Measurements from ENCODE around the gene SLC35E2B.
"Not testable (repeated sequence)": the region's sequence is repeated elsewhere in the genome, so short reads cannot be mapped to it uniquely, and the experiment has no call there.

The SLC35E2B gene

DNA sequence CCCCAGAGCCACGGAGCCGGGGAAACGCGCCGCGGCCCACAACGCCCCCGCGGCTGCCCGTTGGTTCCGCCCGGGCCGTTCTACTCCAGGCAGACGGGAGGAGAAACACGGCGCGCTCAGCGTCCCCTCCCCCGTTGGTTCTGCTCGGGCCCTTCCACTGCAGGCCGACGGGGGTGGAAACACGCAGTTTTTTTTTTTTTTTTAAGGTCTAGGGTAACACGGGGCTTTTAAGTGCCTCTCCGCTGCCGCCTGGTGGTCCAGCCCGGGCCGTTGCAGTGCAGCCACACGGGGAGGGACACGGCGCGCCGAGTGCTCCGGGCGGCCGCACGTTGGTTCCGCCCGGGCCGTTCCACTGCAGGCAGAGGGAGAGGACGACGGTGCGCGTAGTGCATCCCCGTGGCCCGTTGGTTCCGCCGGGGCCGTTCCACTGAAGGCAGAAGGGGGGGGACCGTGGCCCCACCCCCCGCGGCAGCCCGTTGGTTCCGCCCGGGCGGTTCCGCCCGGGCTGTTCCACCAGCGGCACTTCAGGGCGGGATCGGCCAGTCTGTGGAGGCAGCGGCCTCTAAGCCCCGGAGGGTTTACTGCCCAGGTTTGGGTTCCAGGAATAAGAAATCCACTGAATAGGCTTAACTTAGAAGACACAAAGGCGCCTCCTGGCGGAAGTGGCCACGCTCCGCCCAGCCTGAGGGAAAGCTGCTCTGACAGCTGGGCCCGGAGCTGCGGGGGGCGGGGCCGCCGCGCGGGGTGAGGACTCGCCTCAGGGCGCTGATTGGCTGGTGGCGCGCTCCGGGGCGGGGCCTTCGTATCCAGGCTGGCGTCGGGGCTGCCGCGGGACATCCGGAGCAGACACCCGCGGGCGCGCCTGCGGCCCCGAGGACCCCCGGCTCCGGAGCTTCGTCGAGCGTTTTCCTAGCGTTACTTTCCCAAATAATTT, at the start of gene SLC35E2B:
SLC35E2B (minus strand) TSS at position 82 of the 934 bp plus-strand sequence. CDS start 16,096 bp downstream, outside the sequence.
- peak within 1 kb of the TSS; percentile 49 for H3K4me3 ChIP-seq (ENCODE audit: low read length)
- peak; percentile 63 for DNase-seq (ENCODE audit: low read depth)

DNA sequence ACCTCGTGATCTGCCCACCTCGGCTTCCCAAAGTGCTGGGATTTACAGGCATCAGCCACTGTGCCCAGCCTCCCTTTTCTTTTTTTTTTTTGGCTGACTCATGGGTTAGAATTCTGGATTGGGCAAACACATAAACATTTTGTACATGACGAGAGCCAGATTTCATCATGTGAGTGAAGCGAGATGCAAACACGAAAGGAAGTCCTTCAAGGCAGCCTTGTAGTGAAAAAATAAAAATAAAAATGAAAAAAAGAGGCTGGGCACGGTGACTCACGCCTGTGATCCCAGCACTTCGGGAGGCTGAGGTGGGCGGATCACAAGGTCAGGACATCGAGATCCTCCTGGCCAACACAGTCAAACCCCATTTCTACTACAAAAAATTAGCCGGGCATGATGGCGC, 48.4 kb upstream of the SLC35E2B start:
- DNase-seq (ENCODE audit: low read depth), result peak; percentile 61
- H3K4me3 ChIP-seq (ENCODE audit: low read length), result not testable (repeated sequence)

DNA sequence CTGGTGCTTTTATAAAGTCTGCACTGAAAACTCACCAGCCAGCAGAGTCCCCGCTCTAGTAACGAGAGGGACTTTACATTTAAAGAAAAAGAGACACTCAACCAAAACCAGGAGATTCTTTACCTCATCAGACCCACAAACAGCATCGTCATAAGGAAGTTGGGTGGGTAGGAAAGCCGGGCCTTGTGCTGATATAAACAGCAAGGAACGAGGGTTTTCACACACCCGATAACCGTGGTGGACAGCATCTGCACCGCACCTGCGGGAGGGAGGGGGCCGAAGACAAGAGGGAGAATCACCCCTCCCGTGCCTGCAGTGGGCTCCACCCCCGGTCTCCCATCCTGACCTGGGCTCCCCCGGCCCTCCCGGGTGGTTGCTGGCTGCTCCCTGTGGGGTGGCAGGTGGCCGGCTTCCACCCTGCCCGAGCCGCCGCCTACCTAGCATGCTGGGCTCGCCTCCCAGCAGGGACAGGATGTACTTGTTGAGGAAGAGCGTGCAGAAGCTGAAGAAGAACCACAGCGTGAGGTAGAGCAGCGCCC, 46.3 kb upstream of the SLC35E2B start:
- DNase-seq (ENCODE audit: low read depth); H3K4me3 ChIP-seq (ENCODE audit: low read length): not testable (repeated sequence)

DNA sequence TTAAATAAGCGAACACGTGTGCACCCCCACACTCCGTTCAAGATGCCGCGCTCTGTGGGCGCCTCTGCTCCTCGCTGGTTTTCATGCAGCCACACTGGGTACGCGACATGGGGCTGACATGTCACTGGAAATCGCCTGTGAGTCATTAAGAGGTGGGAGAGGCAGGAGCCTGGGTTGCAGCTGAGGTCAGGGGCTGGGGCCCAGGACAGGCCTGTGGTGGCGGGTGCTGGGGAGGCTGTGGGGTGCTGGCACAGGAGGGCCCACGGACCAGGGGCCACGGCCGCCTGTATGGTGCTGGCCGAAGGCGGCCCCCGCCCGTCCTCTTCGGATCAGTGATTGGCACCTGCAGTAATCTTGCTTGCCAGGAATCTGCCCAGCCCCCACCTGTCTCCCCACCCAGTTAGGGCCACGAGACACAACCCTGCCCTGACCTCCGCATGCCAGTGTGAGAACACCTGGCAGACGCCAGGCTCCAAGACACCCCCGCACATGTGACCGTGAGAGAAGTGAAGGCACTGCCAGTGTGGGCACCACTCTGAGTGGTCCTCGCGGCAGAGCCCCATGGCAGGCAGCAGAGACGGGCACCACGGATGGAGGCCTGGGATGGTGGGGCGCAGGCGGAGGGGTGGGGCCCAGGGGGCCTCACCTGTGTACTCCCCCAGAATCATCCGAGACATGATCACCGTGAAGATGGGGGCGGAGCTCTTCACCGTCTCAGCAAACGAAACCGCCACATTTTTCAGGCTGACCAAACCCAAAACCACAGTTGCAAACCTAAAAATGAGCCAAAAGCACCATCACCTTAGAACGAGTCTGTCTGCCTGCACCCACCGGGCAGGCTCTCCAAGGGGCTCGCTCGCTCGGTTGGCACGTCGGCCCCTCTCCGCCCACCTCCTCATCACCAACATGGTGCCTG, 45.3 kb upstream of the SLC35E2B start:
- not testable (repeated sequence) for DNase-seq (ENCODE audit: low read depth); H3K4me3 ChIP-seq (ENCODE audit: low read length)

DNA sequence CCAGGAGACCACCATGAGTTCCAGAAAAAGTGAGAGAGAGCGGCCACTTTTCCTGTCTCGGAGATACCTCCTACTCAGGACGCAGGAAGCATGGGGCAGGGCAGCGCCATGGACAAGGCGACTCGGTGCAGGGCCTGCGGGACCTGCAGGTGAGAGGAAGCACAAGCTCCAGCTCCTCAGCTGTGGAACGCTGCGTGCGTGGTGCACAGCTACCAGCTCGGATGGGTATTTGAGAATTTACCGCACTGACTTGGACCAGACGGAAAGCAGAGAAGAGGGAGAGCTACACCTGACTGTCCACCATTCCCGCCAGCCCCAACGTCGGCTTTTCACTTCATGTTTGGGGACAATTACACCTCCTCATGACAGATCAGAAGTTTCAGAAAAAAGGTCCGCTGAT, 39.8 kb upstream of the SLC35E2B start:
- TF ChIP-seq, protein P1, sequence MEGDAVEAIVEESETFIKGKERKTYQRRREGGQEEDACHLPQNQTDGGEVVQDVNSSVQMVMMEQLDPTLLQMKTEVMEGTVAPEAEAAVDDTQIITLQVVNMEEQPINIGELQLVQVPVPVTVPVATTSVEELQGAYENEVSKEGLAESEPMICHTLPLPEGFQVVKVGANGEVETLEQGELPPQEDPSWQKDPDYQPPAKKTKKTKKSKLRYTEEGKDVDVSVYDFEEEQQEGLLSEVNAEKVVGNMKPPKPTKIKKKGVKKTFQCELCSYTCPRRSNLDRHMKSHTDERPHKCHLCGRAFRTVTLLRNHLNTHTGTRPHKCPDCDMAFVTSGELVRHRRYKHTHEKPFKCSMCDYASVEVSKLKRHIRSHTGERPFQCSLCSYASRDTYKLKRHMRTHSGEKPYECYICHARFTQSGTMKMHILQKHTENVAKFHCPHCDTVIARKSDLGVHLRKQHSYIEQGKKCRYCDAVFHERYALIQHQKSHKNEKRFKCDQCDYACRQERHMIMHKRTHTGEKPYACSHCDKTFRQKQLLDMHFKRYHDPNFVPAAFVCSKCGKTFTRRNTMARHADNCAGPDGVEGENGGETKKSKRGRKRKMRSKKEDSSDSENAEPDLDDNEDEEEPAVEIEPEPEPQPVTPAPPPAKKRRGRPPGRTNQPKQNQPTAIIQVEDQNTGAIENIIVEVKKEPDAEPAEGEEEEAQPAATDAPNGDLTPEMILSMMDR (conservative IDR thresholded peaks at IDR 0.05; ENCODE audit: low read depth, low read length), result no peak
- H3K4me3 ChIP-seq (ENCODE audit: low read length), result no peak overlapping the region
- no peak for DNase-seq (ENCODE audit: low read depth)

DNA sequence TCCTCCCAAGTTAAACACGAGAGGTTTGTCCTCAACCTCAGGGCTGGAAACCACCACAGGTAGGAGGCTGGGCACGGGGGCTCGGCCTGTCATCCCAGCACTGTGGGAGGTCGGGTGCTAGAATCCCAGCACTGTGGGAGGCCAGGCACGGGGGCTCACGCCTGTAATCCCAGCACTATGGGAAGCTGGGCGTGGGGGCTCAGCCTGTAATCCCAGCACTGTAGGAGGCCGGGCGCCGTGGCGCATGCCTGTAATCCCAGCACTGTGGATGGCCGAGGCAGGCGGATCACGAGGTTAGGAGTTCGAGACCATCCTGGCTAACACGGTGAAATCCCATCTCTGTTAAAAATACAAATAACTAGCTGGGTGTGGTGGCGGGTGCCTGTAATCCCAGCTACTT, 38.3 kb upstream of the SLC35E2B start:
- TF ChIP-seq, protein P1 (conservative IDR thresholded peaks at IDR 0.05; ENCODE audit: low read depth, low read length), result no peak
- no peak for DNase-seq (ENCODE audit: low read depth)
- no peak overlapping the region for H3K4me3 ChIP-seq (ENCODE audit: low read length)

DNA sequence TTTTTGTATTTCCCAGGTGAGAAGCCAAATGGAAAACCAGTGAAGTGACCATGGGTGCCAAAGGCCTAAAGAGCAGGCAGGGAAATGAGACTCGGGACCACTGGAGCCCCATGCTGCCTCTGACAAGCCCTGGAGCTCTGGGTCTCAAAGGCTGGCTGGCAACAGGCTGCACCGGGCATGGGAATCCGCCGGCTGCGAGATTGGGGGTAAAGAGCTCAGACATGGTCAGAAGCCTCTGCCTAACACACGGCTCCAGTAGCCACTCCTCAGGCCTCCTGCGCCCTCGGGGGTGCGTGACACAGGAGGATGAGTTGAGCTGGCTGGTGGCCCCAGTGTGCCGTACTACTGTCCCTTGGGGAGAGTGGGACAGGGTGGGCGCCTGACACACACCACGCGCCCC, 37.6 kb upstream of the SLC35E2B start:
- H3K4me3 ChIP-seq (ENCODE audit: low read length); DNase-seq (ENCODE audit: low read depth): not testable (repeated sequence)

DNA sequence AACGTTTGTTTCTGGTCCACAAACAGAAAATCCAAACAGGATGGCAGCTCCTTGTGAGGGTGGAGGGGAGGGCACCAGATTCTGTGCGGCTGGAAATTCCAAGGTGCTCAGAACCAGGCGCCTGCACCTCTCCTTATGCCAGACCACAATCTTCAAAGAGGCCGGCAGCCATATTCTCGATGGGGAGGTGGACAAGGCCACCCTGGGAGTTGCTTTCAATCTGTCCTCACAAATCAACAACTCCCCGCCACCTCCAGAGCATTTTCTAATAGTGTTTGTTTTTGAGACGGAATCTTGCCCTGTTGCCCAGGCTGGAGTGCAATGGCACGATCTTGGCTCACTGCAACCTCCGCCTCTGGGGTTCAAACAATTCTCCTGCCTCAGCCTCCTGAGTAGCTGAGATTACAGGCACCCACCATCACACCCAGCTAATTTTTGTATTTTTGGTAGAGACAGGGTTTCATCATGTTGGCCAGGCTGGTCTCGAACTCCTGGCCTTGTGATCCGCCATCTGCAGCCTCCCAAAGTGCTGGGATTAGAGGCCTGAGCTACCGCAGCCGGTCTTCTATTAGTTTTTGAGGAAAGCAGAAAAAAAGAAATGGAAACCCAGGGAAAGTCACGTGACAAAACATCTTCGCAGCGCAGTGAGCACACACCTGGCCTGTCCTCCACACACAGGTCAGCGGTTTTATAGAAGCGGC, 36.7 kb upstream of the SLC35E2B start:
- H3K4me3 ChIP-seq (ENCODE audit: low read length), result not testable (repeated sequence)

DNA sequence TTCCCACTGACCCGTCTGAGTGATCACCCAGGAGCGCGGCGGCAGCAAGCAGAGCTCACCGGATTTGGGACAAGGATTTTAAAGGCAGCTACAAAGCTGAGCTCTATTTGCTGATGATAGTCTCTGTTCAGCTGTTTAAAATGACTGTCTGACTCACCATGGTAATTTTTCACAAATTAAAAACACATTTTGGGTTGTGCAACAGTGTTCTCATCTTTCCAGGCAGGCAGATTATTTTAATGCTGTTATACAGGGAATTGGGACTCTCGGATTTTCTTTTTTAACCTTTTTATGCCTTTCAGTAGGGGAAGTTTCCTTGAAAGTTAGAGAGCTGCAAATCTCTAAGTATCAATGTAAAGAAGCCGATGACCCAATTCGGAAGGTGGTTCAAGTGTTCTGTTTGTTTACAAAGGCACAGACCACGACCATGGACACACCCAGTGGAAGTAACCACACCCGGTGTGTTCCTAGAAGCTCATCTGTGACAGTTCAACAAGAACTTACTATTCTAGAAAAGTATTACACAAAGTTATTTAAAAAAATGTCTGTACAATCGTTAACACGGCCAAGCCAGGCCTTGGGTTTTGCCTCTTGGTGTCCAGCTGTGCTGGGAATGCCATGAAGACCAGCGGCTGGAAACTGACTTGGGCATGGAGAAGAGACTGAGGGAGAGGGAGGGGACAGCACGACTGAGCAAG, 35.9 kb upstream of the SLC35E2B start:
- DNase-seq (ENCODE audit: low read depth), result not testable (repeated sequence)

More for the DNA sequence above, 36.7 kb upstream of the SLC35E2B start:
- not testable (repeated sequence) for DNase-seq (ENCODE audit: low read depth)

DNA sequence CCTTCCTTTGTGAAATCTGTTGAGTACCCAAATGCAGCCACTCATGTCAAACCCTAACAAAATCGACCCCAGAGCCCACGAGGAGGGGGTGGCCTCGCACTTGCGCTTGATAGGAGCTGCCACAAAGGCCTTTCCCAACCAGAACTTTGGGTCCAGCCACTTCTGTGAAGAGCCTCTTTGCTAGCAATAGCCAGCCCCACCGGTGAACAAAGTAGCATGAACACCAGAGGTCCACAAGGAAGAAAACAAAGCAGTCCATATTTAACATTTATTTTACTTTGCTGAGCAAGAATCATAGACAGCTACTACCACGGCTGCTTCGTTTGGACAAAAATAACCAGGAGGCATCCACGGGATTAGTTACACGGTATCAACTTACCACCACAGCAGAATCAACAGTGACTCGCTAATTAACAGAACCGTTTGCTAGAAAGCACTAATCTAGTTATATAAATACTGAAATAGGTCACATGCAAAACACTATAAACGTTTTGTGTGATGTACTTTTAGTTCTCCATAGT, 34.6 kb upstream of the SLC35E2B start:
- DNase-seq (ENCODE audit: low read depth); H3K4me3 ChIP-seq (ENCODE audit: low read length): not testable (repeated sequence)

More for the DNA sequence above, 35.9 kb upstream of the SLC35E2B start:
- H3K4me3 ChIP-seq (ENCODE audit: low read length), result not testable (repeated sequence)

DNA sequence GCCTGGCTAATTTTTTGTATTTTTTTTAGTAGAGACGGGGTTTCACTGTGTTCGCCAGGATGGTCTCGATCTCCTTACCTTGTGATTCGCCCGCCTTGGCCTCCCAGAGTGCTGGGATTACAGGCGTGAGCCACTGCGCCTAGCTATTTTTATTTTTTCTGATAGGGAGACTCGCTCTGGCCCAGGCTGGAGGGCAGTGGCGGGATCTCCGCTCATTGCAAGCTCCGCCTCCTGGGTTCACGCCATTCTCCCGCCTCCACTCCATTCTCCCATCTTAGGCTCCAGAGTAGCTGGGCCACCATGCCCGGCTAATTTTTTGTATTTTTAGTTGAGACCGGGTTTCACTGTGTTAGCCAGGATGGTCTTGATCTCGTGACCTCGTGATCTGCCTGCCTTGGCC, 33.5 kb upstream of the SLC35E2B start:
- not testable (repeated sequence) for H3K4me3 ChIP-seq (ENCODE audit: low read length); DNase-seq (ENCODE audit: low read depth)

Data from retinal pigment epithelial cell (primary cell).